PFSK-1 (cell line): ENCODE data around the gene MEGF11.

Source experiments
- FOXP2 ChIP-seq: optimal IDR thresholded peaks from 2 replicates; pipeline ENCODE3; 2011; ENCODE audit warnings: borderline replicate concordance, control low read depth, inconsistent platforms; ENCODE audit not compliant: insufficient read depth; ENCODE audit errors: extremely low read length, extremely low read depth
- POLR2AphosphoS5 ChIP-seq: IDR thresholded peaks from 2 replicates; pipeline ENCODE4 v1.6.1; 2012; ENCODE audit warnings: low read depth, mild to moderate bottlenecking, control low read depth, low read length, moderate library complexity
- REST ChIP-seq, 2 experiments: IDR thresholded peaks; 2 replicates each; pipeline versions ENCODE4 v1.6.1 to v1.8.0; 2011 to 2012; ENCODE audit warnings: low read depth in 2 of 2, low read length in 2 of 2, control low read depth in 1 of 2, inconsistent platforms in 1 of 2, mild to moderate bottlenecking in 1 of 2, moderate library complexity in 1 of 2; ENCODE audit not compliant: insufficient read depth in 1 of 2
- SIN3A ChIP-seq: IDR thresholded peaks from 2 replicates; pipeline ENCODE4 v1.6.1; 2012; ENCODE audit warnings: mild to moderate bottlenecking, low read length, moderate library complexity, borderline replicate concordance; ENCODE audit not compliant: insufficient read depth
- TAF1 ChIP-seq: IDR thresholded peaks from 2 replicates; pipeline ENCODE4 v1.6.1; 2012; ENCODE audit warnings: low read length, control low read depth, borderline replicate concordance; ENCODE audit not compliant: insufficient read depth

The MEGF11 gene

GRCh38 chr15:66078196-66078928, 175.2 kb downstream of the MEGF11 start:
- TF ChIP-seq TAF1 (no peak), REST (IDR thresholded peaks at IDR 0.05; ENCODE audit: insufficient read depth in 1 of 2, low read depth in 2 of 2, low read length in 2 of 2) (no peak), SIN3A (no peak), FOXP2 (no peak), POLR2AphosphoS5 (no peak)

- TF ChIP-seq REST (IDR thresholded peaks at IDR 0.05; ENCODE audit: insufficient read depth in 1 of 2, low read depth in 2 of 2, low read length in 2 of 2) (no peak), POLR2AphosphoS5 (no peak), TAF1 (no peak), SIN3A (no peak), FOXP2 (no peak)
Measured at GRCh38 chr15:66077320-66077663, 176.3 kb downstream of the MEGF11 start.

DNA sequence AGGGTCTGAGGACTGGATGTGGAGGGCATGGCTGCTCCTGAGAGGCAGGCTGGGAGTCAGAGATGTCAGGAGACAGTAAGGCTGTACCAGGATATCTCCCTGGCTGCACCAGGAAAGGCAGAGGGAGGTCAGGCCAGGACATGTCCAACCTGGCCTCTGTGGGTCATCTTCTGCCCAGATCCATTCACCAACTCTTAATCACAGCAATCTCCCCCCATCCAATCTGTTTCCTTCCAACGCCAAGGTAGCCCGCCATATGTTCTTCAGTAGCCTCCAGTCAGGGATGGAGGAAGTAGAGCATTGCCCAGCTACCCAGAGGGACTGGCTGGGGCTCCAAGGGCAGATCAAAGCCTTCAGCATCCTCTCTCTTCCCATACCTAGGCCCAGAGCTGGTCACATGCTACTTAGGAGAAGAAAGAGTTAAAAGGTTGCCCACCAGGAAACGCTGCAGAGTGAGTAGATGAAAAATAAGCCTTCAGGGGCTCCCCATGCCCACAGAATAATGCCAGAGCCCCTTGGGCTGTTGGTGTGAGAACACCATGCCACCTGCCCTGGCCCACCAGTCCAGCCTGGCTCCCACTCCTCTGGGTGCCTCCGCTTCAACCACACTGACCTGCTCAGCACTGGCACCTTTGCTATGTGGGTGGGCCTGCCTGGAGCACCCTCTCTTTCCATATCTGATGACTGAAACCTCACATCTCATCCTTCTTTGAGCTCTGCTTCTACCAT, 176.8 kb downstream of the MEGF11 start:
- TF ChIP-seq FOXP2 (no peak), TAF1 (no peak), SIN3A (no peak), POLR2AphosphoS5 (no peak), REST (IDR thresholded peaks at IDR 0.05; ENCODE audit: insufficient read depth in 1 of 2, low read depth in 2 of 2, low read length in 2 of 2) (no peak)

- TF ChIP-seq SIN3A, result no peak
- no peak for TF ChIP-seq FOXP2
- no peak for TF ChIP-seq REST (IDR thresholded peaks at IDR 0.05; ENCODE audit: insufficient read depth in 1 of 2, low read depth in 2 of 2, low read length in 2 of 2)
- TF ChIP-seq POLR2AphosphoS5, result no peak
- no peak for TF ChIP-seq TAF1
Measured at GRCh38 chr15:66075947-66076346, 177.6 kb downstream of the MEGF11 start.
